OCI-LY7 (cell line): ENCODE measurements around the gene ZNF577. TPM values are rescaled to one million over a fixed set of nuclear protein-coding genes. Genes with fewer than 3 reads are reported as not detected.
A peak's percentile ranks its signal among the peaks of the same experiment; 100 is the strongest.
"Not testable (repeated sequence)": the region's sequence is repeated elsewhere in the genome, so short reads cannot be mapped to it uniquely, and the experiment has no call there.

Experiments used
- BruUV-seq: library from RNA; stranded (reverse); fragments of 400-500 nt; replicated peaks from 2 replicates; lab custom pipeline; 2021; lab: Mats Ljungman, UMichigan
- CTCF ChIA-PET: fragments of 300-600 bp; sonication (Branson Sonifier 250); formaldehyde crosslinking; loops from one replicate; lab custom pipeline; 2022; ENCODE audit warnings: antibody characterized with exemption; ENCODE audit not compliant: unreplicated experiment; lab: Charles Lee
- POLR2A ChIA-PET: fragments of 300-600 bp; sonication (Branson Sonifier 250); formaldehyde crosslinking; loops from one replicate; lab custom pipeline; 2022; ENCODE audit warnings: antibody characterized with exemption; lab: Charles Lee
- DNase-seq: peaks from one replicate; pipeline ENCODE4 v3.0.0-alpha.2; 2015; ENCODE audit warnings: low spot score
- H2AFZ ChIP-seq: fragments of 200-600 bp; sonication (generic), shearing (Covaris generic); 2 replicates; pipeline ENCODE4 v1.6.1; 2014; ENCODE audit warnings: mild to moderate bottlenecking, antibody characterized with exemption, low read length, moderate library complexity
- H3K27ac ChIP-seq: fragments of 200-600 bp; sonication (generic); 2 replicates; pipeline ENCODE4 v1.5.1; 2014; ENCODE audit warnings: mixed run types, low read depth, mild to moderate bottlenecking, moderate library complexity, low read length, inconsistent platforms; ENCODE audit not compliant: poor library complexity, severe bottlenecking
- H3K36me3 ChIP-seq: fragments of 200-600 bp; sonication (generic); 2 replicates; pipeline ENCODE4 v1.6.1; 2014; ENCODE audit warnings: mild to moderate bottlenecking, antibody characterized with exemption, low read length, moderate library complexity, mixed read lengths; ENCODE audit not compliant: insufficient read depth
- H3K4me1 ChIP-seq: fragments of 200-600 bp; sonication (generic); 2 replicates; pipeline ENCODE4 v1.5.1; 2014; ENCODE audit warnings: mild to moderate bottlenecking, low read length; ENCODE audit not compliant: insufficient read depth, poor library complexity, severe bottlenecking
- H3K4me2 ChIP-seq: fragments of 200-600 bp; sonication (generic); 2 replicates; pipeline ENCODE4 v1.6.1; 2014; ENCODE audit warnings: mild to moderate bottlenecking, low read length
- H3K4me3 ChIP-seq: fragments of 200-600 bp; sonication (generic); 2 replicates; pipeline ENCODE4 v1.5.1; 2014; ENCODE audit warnings: mild to moderate bottlenecking, low read depth, low read length; ENCODE audit not compliant: poor library complexity, severe bottlenecking
- H3K79me2 ChIP-seq: fragments of 200-600 bp; sonication (generic); 2 replicates; pipeline ENCODE4 v1.6.1; 2016; ENCODE audit warnings: low read depth, mild to moderate bottlenecking, low read length, moderate library complexity, mixed read lengths; ENCODE audit not compliant: insufficient read depth
- H3K9me2 ChIP-seq: fragments of 200-600 bp; sonication (generic); 2 replicates; pipeline ENCODE4 v1.6.1; 2016; ENCODE audit warnings: mild to moderate bottlenecking, low read length, mixed read lengths; ENCODE audit not compliant: insufficient read depth
- H3K9me3 ChIP-seq: fragments of 200-600 bp; sonication (generic); 2 replicates; pipeline ENCODE4 v1.6.1; 2014; ENCODE audit warnings: mild to moderate bottlenecking, mixed run types, low read length, mixed read lengths
- H4K20me1 ChIP-seq: fragments of 200-600 bp; sonication (generic); 2 replicates; pipeline ENCODE4 v1.6.1; 2014; ENCODE audit warnings: mild to moderate bottlenecking, antibody characterized with exemption, low read length, moderate library complexity, mixed read lengths; ENCODE audit not compliant: insufficient read depth
- CTCF ChIP-seq: fragments of 200-600 bp; sonication (generic); conservative IDR thresholded peaks from 2 replicates; pipeline ENCODE4 v1.5.1; 2014; ENCODE audit warnings: mild to moderate bottlenecking, antibody characterized with exemption, low read length, moderate library complexity, mixed read lengths
- EZH2phosphoT487 ChIP-seq: fragments of 200-600 bp; sonication (generic); IDR thresholded peaks from 2 replicates; pipeline ENCODE4 v1.6.1; 2018; ENCODE audit warnings: low read depth, borderline replicate concordance, mild to moderate bottlenecking, mixed run types, antibody characterized with exemption, low read length, moderate library complexity, mixed read lengths
- intact Hi-C: fragments of 100-400 bp; cut with micrococcal nuclease; formaldehyde crosslinking; loops from one replicate; pipeline ENCODE4 v1.10.0; 2022; ENCODE audit not compliant: unreplicated experiment
- total RNA-seq, 2 experiments: library from RNA; depleted of rRNA in 1 of 2; stranded (reverse); fragments of >200 nt in 1 of 2; shearing (Covaris generic) in 1 of 2; gene quantifications; 2 replicates each; pipeline ENCODE4 v1.2.3, GENCODE V29; 2014 to 2022

Gene ZNF577
- total RNA-seq, 2 experiments from 2014 or later, result 2.0 to 9.6 TPM

- TF ChIP-seq EZH2phosphoT487, result no peak
- TF ChIP-seq CTCF, result no peak
- Histone ChIP-seq H3K27ac (no peak overlapping the region), H2AFZ (no peak overlapping the region), H3K9me3 (peaks cover 60% of the 10 kb centered on the region), H4K20me1 (no peaks in the 10 kb centered on the region), H3K79me2 (no peaks in the 10 kb centered on the region), H3K4me1 (peaks cover 8% of the 10 kb centered on the region), H3K9me2 (no peaks in the 10 kb centered on the region), H3K4me3 (no peak overlapping the region), H3K4me2 (no peak overlapping the region), H3K36me3 (no peaks in the 10 kb centered on the region)
- ChIA-PET CTCF (no interaction called here), POLR2A (no interaction called here)
- BruUV-seq, result no TSS peak
- DNase-seq, result no peak
- intact Hi-C loops, result loop anchor here (10.0 kb wide), 1 partner anchor 315 kb away; no protein-coding TSS in a partner anchor
Measured at GRCh38 chr19:51919606-51920005, 31.9 kb upstream of the ZNF577 start.

- TF ChIP-seq EZH2phosphoT487 (no peak), CTCF (no peak)
- Histone ChIP-seq H3K4me3 (no peak overlapping the region), H3K79me2 (no peaks in the 10 kb centered on the region), H3K4me2 (no peak overlapping the region), H3K4me1 (peaks cover 8% of the 10 kb centered on the region), H4K20me1 (no peaks in the 10 kb centered on the region), H3K9me2 (no peaks in the 10 kb centered on the region), H3K27ac (no peak overlapping the region), H2AFZ (no peak overlapping the region), H3K36me3 (no peaks in the 10 kb centered on the region), H3K9me3 (peaks cover 52% of the 10 kb centered on the region)
- ChIA-PET POLR2A (no interaction called here), CTCF (no interaction called here)
- no TSS peak for BruUV-seq
- intact Hi-C loops, result no loop called here
- DNase-seq, result peak; percentile 57
Measured at GRCh38 chr19:51916167-51916566, 28.4 kb upstream of the ZNF577 start.

GRCh38 chr19:51915324-51915867, 27.6 kb upstream of the ZNF577 start:
- Histone ChIP-seq H3K9me2 (no peaks in the 10 kb centered on the region), H4K20me1 (no peaks in the 10 kb centered on the region), H3K4me3 (no peak overlapping the region), H3K4me2 (no peak overlapping the region), H3K9me3 (peaks cover 45% of the 10 kb centered on the region), H2AFZ (no peak overlapping the region), H3K4me1 (peaks cover 8% of the 10 kb centered on the region), H3K79me2 (no peaks in the 10 kb centered on the region), H3K27ac (no peak overlapping the region), H3K36me3 (no peaks in the 10 kb centered on the region)
- intact Hi-C loops, result no loop called here
- DNase-seq, result no peak
- CTCF ChIA-PET, result no interaction called here
- no peak for TF ChIP-seq CTCF
- no peak for TF ChIP-seq EZH2phosphoT487
- POLR2A ChIA-PET, result interaction anchor here (0.6 kb wide), 1 partner anchor 1471 kb away, joined by 8 read pairs; no protein-coding TSS in a partner anchor
- no TSS peak for BruUV-seq

GRCh38 chr19:51907981-51908380, 20.2 kb upstream of the ZNF577 start:
- H3K9me2 ChIP-seq, H3K4me3 ChIP-seq, H3K36me3 ChIP-seq, H3K4me1 ChIP-seq, H3K27ac ChIP-seq, intact Hi-C loops, BruUV-seq, CTCF ChIA-PET, H3K9me3 ChIP-seq, H2AFZ ChIP-seq, DNase-seq, H4K20me1 ChIP-seq, POLR2A ChIA-PET, H3K79me2 ChIP-seq, H3K4me2 ChIP-seq: not testable (repeated sequence)
